Pons (tissue), 1 donor: ENCODE measurements around the gene WDR31.
"Not testable (repeated sequence)": the region's sequence is repeated elsewhere in the genome, so short reads cannot be mapped to it uniquely, and the experiment has no call there.

Experiments
- DNase-seq: peaks from one replicate; pipeline ENCODE4 v3.0.0-alpha.2; 2016; ENCODE audit warnings: low spot score

Gene WDR31

GRCh38 chr9:113296247-113296646, 43.8 kb downstream of the WDR31 start:
- not testable (repeated sequence) for DNase-seq

GRCh38 chr9:113293285-113293878, 46.7 kb downstream of the WDR31 start:
- no peak for DNase-seq

GRCh38 chr9:113290052-113290607, 49.9 kb downstream of the WDR31 start:
- no peak for DNase-seq

- no peak for DNase-seq
These were observed 51.0 kb downstream of the WDR31 start for GRCh38 chr9:113289091-113289490.

GRCh38 chr9:113281356-113281755, 58.7 kb downstream of the WDR31 start:
- no peak for DNase-seq

- no peak for DNase-seq
These were observed 61.2 kb downstream of the WDR31 start for GRCh38 chr9:113278840-113279239.

GRCh38 chr9:113275157-113276131, 64.6 kb downstream of the WDR31 start, which contains the start of the genes CDC26 and PRPF4:
Gene CDC26, minus strand, starts transcription at chr9:113275572. Its CDS starts 3,065 bp downstream, at chr9:113272507.
Gene PRPF4, plus strand, starts transcription at chr9:113275658. Its CDS starts 86 bp downstream, at chr9:113275744.
- DNase-seq = peak; percentile 98

GRCh38 chr9:113274474-113275156, 65.5 kb downstream of the WDR31 start:
- DNase-seq = peak; percentile 83

- no peak for DNase-seq
These were observed 70.2 kb downstream of the WDR31 start for GRCh38 chr9:113269871-113270270.

GRCh38 chr9:113269355-113269754, 70.7 kb downstream of the WDR31 start:
- DNase-seq = no peak

GRCh38 chr9:113267911-113268566, 72.0 kb downstream of the WDR31 start:
- DNase-seq = no peak

GRCh38 chr9:113266174-113266573, 73.9 kb downstream of the WDR31 start:
- DNase-seq = no peak
